Vagina (tissue), 2 donors: ENCODE results near the gene KRTAP9-7. TPM values are rescaled to one million over a fixed set of nuclear protein-coding genes. Genes with fewer than 3 reads are reported as not detected.

Experiments used
- DNase-seq, 2 donors: peaks; one replicate each; pipeline ENCODE4 v3.0.0-alpha.2; 2017; ENCODE audit errors: extremely low spot score in 2 of 2
- H3K27ac ChIP-seq: fragments of 200-600 bp; sonication (generic); one replicate; pipeline ENCODE4 v1.5.1; 2019
- H3K27me3 ChIP-seq: fragments of 200-600 bp; sonication (generic); one replicate; pipeline ENCODE4 v1.5.1; 2019
- H3K36me3 ChIP-seq, 2 donors: fragments of 200-600 bp; sonication (generic); one replicate each; pipeline ENCODE4 v1.5.1; 2017 to 2019
- H3K4me1 ChIP-seq: fragments of 200-600 bp; sonication (generic); one replicate; pipeline ENCODE4 v1.5.1; 2019
- H3K4me3 ChIP-seq, 2 donors: fragments of 200-600 bp; sonication (generic); 1 replicate in 1 of 2; 2 replicates in 1 of 2; pipeline ENCODE4 v1.5.1; 2016 to 2019
- H3K9me3 ChIP-seq: fragments of 200-600 bp; sonication (generic); one replicate; pipeline ENCODE4 v1.5.1; 2019
- POLR2A ChIP-seq, 2 donors: fragments of 450-650 bp; IDR thresholded peaks; one replicate each; pipeline ENCODE4 v1.6.1; 2017; ENCODE audit warnings: antibody characterized with exemption in 2 of 2, mild to moderate bottlenecking in 2 of 2, moderate library complexity in 2 of 2
- POLR2AphosphoS5 ChIP-seq, 2 donors: sonication (generic); formaldehyde crosslinking; IDR thresholded peaks; one replicate each; pipeline ENCODE4 v1.9.0; 2017; ENCODE audit warnings: antibody characterized with exemption in 2 of 2, mild to moderate bottlenecking in 2 of 2, low read depth in 1 of 2; ENCODE audit not compliant: insufficient read depth in 1 of 2
- intact Hi-C: fragments of 100-400 bp; cut with DNase I; formaldehyde crosslinking; loops from one replicate; pipeline ENCODE4 v1.15.1; 2023
- total RNA-seq: library from RNA; depleted of rRNA; stranded (reverse); fragments of >200 nt; gene quantifications from one replicate; pipeline ENCODE4 v1.2.3, GENCODE V29; 2016
- TF ChIP-seq, protein P1 (sequence below), 3 experiments: fragments of 450-650 bp in 2 of 3; fragments of 200-600 bp in 1 of 3; sonication (generic) in 1 of 3; IDR thresholded peaks; one replicate each; pipeline ENCODE4 v1.5.1; 2017 to 2019; ENCODE audit warnings: antibody characterized with exemption in 3 of 3, mild to moderate bottlenecking in 2 of 3, moderate library complexity in 2 of 3

Gene KRTAP9-7
- total RNA-seq, 1 donor from 2014 or later: not detected

GRCh38 chr17:41294016-41294415 is 18.5 kb downstream of the KRTAP9-7 start:
- Histone ChIP-seq H3K4me3 (no peak overlapping the region), H3K9me3 (no peaks in the 10 kb centered on the region), H3K27ac (no peak overlapping the region), H3K36me3 (no peaks in the 10 kb centered on the region), H3K27me3 (no peaks in the 10 kb centered on the region), H3K4me1 (no peaks in the 10 kb centered on the region)
- DNase-seq: no peak
- intact Hi-C loops: no loop called here
- no peak for TF ChIP-seq POLR2AphosphoS5 (IDR thresholded peaks at IDR 0.05; ENCODE audit: insufficient read depth in 1 of 2, low read depth in 1 of 2)
- TF ChIP-seq POLR2A (IDR thresholded peaks at IDR 0.05): no peak
- TF ChIP-seq, protein P1, sequence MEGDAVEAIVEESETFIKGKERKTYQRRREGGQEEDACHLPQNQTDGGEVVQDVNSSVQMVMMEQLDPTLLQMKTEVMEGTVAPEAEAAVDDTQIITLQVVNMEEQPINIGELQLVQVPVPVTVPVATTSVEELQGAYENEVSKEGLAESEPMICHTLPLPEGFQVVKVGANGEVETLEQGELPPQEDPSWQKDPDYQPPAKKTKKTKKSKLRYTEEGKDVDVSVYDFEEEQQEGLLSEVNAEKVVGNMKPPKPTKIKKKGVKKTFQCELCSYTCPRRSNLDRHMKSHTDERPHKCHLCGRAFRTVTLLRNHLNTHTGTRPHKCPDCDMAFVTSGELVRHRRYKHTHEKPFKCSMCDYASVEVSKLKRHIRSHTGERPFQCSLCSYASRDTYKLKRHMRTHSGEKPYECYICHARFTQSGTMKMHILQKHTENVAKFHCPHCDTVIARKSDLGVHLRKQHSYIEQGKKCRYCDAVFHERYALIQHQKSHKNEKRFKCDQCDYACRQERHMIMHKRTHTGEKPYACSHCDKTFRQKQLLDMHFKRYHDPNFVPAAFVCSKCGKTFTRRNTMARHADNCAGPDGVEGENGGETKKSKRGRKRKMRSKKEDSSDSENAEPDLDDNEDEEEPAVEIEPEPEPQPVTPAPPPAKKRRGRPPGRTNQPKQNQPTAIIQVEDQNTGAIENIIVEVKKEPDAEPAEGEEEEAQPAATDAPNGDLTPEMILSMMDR (IDR thresholded peaks at IDR 0.05): no peak

DNA sequence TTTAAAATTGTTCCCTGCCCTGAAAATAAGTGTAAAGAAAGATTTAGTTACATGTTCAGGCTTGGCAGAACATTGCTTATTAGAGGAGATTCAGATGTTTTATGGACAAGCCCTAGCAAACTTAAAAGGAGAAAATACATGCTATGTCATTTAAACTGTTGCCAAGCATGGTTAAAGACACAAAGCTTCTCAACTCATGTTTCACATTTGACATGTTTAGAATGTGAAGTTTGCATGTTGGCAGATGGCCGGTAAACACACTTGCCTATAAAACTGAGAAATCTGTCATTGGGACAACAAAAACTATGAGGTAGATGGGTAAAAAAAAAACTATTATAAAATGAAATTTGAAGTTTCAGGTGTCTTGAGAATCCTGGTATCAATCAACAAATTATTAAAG is 21.3 kb downstream of the KRTAP9-7 start:
- H3K27ac ChIP-seq: no peak overlapping the region
- H3K27me3 ChIP-seq: no peaks in the 10 kb centered on the region
- H3K4me3 ChIP-seq: no peak overlapping the region
- peaks cover 6% of the 10 kb centered on the region for H3K4me1 ChIP-seq
- intact Hi-C loops: no loop called here
- TF ChIP-seq POLR2A (IDR thresholded peaks at IDR 0.05) (no peak), POLR2AphosphoS5 (IDR thresholded peaks at IDR 0.05; ENCODE audit: insufficient read depth in 1 of 2, low read depth in 1 of 2) (no peak)
- TF ChIP-seq, protein P1 (IDR thresholded peaks at IDR 0.05): no peak
- H3K9me3 ChIP-seq: no peaks in the 10 kb centered on the region
- no peaks in the 10 kb centered on the region for H3K36me3 ChIP-seq
- no peak for DNase-seq

GRCh38 chr17:41298458-41299135 is 23.1 kb downstream of the KRTAP9-7 start:
- no peak for DNase-seq
- Histone ChIP-seq H3K9me3 (no peaks in the 10 kb centered on the region), H3K36me3 (no peaks in the 10 kb centered on the region), H3K27me3 (no peaks in the 10 kb centered on the region), H3K4me3 (no peak overlapping the region), H3K27ac (no peak overlapping the region), H3K4me1 (peaks cover 11% of the 10 kb centered on the region)
- intact Hi-C loops: no loop called here
- TF ChIP-seq POLR2AphosphoS5 (IDR thresholded peaks at IDR 0.05; ENCODE audit: insufficient read depth in 1 of 2, low read depth in 1 of 2) (no peak), POLR2A (IDR thresholded peaks at IDR 0.05) (no peak)
- TF ChIP-seq, protein P1 (IDR thresholded peaks at IDR 0.05): no peak

DNA sequence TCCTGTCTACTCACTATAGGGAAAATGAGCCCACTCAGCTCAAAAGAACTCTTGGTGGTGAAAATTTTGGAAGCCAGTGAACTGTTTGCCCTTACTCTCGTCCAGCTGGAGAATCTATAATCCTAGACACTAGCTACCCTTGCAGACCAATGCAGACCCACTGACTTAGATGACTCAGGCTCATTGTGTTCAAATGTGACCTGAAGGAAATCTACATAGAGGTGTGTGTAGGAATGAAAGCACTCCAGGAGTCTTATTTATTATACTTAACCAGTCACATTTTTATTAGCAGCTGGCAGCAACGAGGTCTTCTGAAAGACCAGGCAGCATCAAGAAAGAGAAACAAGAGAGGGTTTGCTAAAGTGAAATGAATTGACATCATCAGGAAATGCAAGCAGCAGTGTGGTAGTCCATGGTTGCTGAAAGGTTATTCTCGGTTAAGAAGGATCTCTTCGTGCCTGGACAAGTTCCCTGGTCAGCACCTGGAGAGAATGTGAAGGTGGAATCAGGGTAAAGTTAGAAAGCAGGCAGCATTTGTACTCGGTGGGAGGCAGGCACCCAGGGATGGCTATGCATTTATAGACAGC is 25.8 kb downstream of the KRTAP9-7 start:
- Histone ChIP-seq H3K4me3 (no peak overlapping the region), H3K4me1 (peaks cover 11% of the 10 kb centered on the region), H3K27me3 (no peaks in the 10 kb centered on the region), H3K9me3 (no peaks in the 10 kb centered on the region), H3K27ac (no peak overlapping the region), H3K36me3 (no peaks in the 10 kb centered on the region)
- TF ChIP-seq, protein P1 (IDR thresholded peaks at IDR 0.05): no peak
- no peak for TF ChIP-seq POLR2A (IDR thresholded peaks at IDR 0.05)
- TF ChIP-seq POLR2AphosphoS5 (IDR thresholded peaks at IDR 0.05; ENCODE audit: insufficient read depth in 1 of 2, low read depth in 1 of 2): no peak
- DNase-seq: no peak
- intact Hi-C loops: no loop called here
